ENCODE data around the gene ANKRD23.

ANKRD23 gene

GRCh38 chr2:96838345-96839292, 5.2 kb downstream of the ANKRD23 start:
- DNase-seq (ENCODE audit: low read depth): no peak

GRCh38 chr2:96837575-96837974, 6.2 kb downstream of the ANKRD23 start:
- DNase-seq (ENCODE audit: low read depth): no peak

- no peak for DNase-seq (ENCODE audit: low read depth)
These were observed 8.0 kb downstream of the ANKRD23 start for GRCh38 chr2:96835830-96836229.

GRCh38 chr2:96832754-96833507, 10.9 kb downstream of the ANKRD23 start:
- no peak for DNase-seq (ENCODE audit: low read depth)

GRCh38 chr2:96832408-96832753, 11.4 kb downstream of the ANKRD23 start:
- no peak for DNase-seq (ENCODE audit: low read depth)

GRCh38 chr2:96831679-96832078, 12.1 kb downstream of the ANKRD23 start:
- no peak for DNase-seq (ENCODE audit: low read depth)

- no peak for DNase-seq (ENCODE audit: low read depth)
These were observed 13.7 kb downstream of the ANKRD23 start for GRCh38 chr2:96830044-96830562.

GRCh38 chr2:96828874-96829273, 14.9 kb downstream of the ANKRD23 start:
- DNase-seq (ENCODE audit: low read depth): no peak

- DNase-seq (ENCODE audit: low read depth): no peak
These were observed 15.4 kb downstream of the ANKRD23 start for GRCh38 chr2:96828436-96828835.

- DNase-seq (ENCODE audit: low read depth): no peak
These were observed 17.1 kb downstream of the ANKRD23 start for GRCh38 chr2:96826546-96827278.

GRCh38 chr2:96825057-96825456, 18.8 kb downstream of the ANKRD23 start:
- DNase-seq (ENCODE audit: low read depth): no peak

- DNase-seq (ENCODE audit: low read depth): no peak
These were observed 19.5 kb downstream of the ANKRD23 start for GRCh38 chr2:96824079-96824870.

GRCh38 chr2:96823198-96823597, 20.6 kb downstream of the ANKRD23 start:
- no peak for DNase-seq (ENCODE audit: low read depth)

GRCh38 chr2:96822786-96823185, 21.0 kb downstream of the ANKRD23 start:
- DNase-seq (ENCODE audit: low read depth): no peak

- no peak for DNase-seq (ENCODE audit: low read depth)
These were observed 22.6 kb downstream of the ANKRD23 start for GRCh38 chr2:96821113-96821675.

GRCh38 chr2:96819876-96820511, 23.8 kb downstream of the ANKRD23 start:
- no peak for DNase-seq (ENCODE audit: low read depth)

- no peak for DNase-seq (ENCODE audit: low read depth)
These were observed 24.5 kb downstream of the ANKRD23 start for GRCh38 chr2:96819128-96819875.

GRCh38 chr2:96817882-96818281, 25.9 kb downstream of the ANKRD23 start:
- no peak for DNase-seq (ENCODE audit: low read depth)

- no peak for DNase-seq (ENCODE audit: low read depth)
These were observed 26.8 kb downstream of the ANKRD23 start for GRCh38 chr2:96816836-96817702.
